Activated CD8-positive, alpha-beta memory T cell treated with anti-CD3 and anti-CD28 coated beads for 4 hours (primary cell): ENCODE data around the gene PLK3.
"Not testable (repeated sequence)": the region's sequence is repeated elsewhere in the genome, so short reads cannot be mapped to it uniquely, and the experiment has no call there.

ENCODE experiments used
- DNase-seq, 2 donors: peaks; one replicate each; pipeline ENCODE4 v3.0.0-alpha.2; 2020; ENCODE audit warnings: low read depth in 2 of 2

PLK3 gene

DNA sequence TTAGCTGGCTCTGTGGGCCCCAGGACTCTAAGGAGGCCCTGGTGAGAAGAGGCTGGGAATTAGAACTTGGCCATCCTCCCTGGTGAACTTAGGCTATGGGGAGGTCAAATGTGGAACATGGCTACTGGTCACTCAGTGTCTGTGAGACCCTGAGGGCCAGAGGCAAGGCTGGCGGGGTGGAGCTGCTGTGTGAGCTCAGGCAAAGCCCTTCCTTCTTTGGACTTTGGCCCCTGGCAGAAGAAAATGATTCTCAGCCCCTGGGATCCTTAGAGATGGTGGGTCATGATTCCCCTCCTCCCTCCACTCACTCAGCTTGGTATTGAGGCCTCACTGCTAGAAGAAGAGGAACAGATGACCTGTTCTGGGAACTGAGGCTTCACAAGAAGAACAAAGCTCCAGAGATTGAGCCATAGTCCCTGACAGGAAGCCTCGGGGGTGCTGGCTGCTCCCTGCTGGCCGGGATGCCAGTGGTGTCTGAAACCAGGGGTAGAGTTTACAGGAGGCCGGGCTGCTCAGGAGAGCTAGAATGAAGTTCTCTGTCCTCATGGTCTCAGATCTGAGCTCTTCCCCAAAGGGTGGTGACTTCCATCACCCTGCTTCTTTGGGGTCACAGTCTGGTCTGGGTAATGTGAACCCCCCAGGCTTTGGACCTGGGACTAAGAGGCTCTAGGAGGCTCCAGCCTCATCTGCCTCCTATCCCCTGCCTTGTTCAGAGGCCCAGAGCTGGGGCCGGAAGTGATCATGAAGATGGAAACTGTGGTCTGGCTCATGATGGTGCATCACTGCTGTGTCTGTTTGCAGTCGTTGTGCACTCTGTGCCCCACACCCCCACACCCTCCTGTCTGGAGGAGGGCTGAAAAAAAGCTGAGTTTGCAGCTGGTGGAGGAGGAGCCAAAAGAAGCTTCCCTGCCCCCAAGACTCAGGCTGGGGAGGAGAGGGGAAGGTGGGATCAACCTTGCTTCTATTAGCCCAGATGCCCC lies 9.1 kb downstream of the PLK3 start:
- DNase-seq = peak; percentile 78 to 85

DNA sequence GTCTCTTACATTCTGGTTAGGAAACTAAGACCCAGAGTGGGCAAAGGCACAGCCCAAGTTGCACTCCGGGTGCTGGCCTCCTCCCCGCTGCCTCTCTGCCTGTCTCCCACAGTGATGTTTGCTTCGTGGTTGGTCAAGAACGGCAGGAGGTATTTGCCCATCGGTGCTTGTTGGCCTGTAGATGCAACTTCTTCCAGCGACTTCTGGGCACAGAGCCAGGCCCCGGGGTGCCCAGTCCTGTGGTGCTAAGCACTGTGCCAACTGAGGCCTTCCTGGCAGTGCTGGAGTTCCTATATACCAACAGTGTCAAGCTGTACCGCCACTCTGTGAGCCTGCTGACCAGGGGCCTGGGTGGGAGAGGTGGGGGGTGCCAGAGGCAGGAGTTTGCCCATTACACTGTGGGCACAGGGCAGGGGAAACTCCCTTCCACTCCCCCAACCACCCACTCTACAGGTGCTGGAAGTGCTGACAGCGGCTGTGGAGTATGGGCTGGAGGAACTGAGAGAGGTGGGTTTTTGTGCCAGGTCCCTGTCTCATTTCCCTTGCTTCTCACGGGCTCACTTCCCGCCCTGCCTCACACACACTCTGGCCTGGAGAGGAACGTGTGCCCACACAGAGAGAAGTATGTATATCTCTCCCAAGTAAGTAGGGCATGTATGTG lies 10.1 kb downstream of the PLK3 start:
- no peak for DNase-seq

DNA sequence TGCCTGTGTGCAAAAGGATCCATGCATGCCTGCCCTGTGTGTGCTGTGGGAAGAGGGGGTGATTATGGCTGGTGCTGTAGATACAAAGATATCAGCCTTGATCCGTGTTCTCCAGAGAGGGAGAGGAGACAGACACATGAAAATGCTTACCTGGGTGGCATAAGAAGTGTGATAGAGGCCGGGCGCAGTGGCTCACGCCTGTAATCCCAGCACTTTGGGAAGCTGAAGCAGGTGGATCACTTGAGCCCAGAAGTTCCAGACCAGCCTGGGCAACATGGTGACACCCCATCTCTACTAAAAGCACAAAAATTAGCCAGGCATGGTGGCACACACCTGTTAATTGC lies 10.6 kb downstream of the PLK3 start:
- not testable (repeated sequence) for DNase-seq

DNA sequence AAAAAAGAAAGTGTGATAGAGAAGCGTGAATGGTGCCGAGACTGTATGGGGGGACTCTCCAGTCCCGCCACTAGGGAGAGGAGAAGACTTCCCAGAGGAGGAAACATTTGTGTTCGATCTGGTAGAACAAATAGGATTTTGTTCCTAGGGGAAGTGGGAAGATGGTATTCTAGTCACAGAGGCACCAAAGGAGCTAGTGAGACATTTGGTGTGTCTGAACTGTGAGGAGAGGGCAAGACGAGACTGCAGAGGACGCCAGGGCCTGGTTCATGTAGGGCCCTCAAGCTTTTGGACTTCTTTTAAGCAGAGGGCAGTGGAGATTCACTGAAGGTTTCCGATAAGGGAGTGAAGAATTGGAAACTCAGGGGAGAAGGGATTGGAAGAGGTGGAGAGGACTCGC lies 11.1 kb downstream of the PLK3 start:
- no peak for DNase-seq

DNA sequence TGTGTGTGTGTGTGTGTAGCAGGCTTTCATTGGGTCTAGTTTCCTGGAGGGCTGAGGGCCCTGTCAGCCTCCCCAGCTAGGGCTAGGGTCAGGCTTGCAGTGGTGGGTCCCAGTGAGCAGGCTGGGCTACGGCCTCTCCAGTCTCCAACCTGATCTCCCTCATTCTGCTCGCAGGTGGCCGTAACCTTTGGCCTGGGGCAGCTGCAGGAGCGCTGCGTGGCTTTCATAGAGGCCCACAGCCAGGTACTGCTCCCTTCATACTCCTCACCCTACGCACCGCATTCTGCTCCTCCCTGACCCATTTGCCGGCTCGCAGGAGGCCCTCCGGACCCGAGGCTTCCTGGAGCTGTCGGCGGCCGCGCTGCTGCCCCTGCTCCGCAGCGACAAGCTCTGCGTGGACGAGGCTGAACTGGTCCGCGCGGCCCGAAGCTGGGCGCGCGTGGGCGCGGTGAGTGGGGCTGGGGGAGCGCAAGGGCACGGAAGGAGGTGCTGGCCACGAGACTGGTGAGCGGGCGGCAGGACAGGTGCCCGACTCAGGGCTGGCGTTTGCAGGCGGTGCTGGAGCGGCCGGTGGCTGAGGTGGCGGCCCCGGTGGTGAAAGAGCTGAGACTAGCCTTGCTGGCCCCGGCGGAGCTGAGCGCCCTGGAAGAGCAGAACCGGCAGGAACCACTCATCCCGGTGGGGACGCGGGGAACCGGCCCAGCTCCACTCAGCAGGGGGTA lies 12.8 kb downstream of the PLK3 start:
- no peak for DNase-seq

GRCh38 chr1:44815926-44816325 lies 15.7 kb downstream of the PLK3 start:
- not testable (repeated sequence) for DNase-seq

- DNase-seq = no peak
These were observed 17.1 kb downstream of the PLK3 start for GRCh38 chr1:44817307-44817706.

DNA sequence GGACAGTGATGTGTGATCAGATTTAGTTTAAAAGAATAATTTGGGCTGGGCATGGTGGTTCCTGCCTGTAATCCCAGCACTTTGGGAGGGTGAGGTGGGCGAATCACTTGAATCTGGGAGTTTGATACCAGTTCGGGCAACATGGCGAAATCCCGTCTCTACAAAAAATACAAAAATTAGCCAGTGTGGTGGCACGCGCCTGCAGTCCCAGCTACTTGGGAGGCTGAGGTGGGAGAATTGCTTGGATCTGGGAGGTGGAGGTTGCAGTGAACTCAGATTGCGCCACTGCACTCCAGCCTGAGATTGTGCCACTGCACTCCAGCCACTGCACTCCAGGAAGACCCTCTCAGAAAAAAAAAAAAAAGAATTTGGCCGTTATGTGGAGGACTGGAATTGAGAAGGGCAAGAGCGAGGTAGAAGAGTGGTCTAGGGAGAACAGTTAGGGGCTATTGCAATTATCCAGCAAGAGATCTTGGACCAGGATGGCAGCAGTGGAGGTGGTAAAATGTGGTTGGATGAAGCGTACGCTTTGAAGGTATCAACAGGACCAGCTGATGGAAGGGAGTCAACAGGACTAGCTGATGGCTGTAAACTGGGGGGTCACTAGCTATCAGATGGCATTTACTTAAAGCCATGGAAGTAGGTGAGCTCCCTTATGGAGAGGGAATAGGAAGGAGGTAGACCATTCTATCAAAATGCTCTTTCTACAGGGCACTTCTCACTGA lies 17.8 kb downstream of the PLK3 start:
- no peak for DNase-seq

DNA sequence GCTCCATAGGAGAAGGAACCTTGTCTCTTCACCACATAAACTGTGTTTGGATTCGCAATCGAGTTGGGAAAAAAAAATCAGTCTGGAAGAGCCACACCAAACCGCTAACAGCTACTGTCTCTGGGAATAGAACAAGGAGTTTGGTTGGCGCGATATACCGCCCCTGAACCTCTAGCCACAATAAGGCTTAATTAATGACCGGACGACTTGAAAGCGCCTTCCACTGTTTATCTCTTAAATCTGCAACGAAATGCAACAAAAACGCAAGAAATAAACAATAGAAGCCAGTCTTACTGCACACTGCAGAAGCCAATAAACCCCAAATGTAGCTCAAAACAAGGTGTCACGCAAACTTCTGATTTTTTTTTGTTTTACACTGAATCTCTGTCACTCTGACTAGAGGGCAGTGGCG lies 19.0 kb downstream of the PLK3 start:
- DNase-seq = no peak

- DNase-seq = peak in 1 of 2 donors; percentile 53
These were observed 19.6 kb downstream of the PLK3 start for GRCh38 chr1:44819608-44820327.

DNA sequence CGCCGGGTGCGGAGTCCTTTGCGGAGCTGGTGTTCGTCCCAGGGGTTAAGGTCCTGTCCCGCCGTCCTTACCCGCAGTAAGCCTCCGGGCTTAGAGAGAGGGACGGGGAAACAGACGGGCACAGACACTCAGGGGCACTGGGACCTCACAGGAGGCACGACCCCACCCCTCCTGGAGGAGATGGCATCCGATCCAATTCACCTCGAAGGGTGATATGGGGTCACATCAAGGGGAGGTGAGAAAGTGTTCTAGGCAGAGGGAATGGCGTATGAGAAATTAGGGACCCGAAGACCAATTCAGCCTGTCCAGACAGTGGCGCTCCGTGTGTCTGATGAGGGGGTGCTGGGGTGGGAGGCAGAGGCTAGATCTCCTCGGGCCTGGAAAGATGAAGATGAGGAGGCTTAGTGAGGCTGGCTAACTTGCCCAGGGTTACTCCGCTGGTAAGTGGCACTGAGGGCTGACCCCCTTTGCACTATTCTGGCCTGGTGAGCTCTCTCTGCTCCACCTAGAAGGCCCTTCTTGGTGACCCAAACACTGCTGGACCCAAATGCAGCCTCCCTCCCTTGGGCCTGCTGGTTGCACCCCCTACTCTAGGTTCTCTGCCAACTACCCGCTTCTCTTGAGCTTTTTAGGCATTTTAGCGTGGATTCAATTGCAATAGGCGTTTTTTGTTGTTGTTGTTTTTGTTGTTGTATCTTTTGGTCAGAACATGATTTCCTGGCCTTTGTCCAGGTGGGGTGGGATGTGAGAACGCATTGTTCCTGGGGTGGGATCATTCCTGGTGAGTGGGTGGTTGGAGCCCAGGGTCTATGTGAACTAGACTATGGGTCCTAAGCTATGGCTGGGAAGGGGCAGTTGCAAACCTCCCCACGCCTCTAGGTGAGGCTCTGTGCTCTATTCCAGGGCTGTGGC lies 20.4 kb downstream of the PLK3 start:
- DNase-seq = no peak

DNA sequence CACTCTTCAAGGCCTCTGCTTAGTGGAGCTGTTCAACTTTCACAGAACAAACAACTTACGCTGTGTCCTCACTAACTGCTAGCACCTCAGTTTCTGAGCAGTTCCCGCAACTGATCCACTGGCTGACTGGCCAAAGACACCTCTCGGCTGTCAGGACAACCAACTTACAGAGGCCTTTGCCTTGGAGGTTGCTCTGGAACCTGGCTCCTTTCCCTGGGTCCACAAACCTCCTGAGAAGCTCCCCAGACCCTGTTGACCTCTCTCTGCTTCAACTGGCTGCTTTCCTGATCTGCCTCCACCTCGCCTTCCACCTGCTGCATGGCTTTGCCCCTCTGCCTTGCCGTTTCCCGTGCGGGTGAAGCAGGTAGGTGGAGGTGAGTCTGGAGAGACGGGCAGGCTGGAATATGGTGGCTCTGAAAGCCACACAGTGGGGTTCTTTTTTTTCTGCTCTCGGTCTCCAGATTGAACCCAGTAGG lies 21.1 kb downstream of the PLK3 start:
- DNase-seq = no peak

- DNase-seq = no peak
These were observed 22.0 kb downstream of the PLK3 start for GRCh38 chr1:44822131-44822701.

DNA sequence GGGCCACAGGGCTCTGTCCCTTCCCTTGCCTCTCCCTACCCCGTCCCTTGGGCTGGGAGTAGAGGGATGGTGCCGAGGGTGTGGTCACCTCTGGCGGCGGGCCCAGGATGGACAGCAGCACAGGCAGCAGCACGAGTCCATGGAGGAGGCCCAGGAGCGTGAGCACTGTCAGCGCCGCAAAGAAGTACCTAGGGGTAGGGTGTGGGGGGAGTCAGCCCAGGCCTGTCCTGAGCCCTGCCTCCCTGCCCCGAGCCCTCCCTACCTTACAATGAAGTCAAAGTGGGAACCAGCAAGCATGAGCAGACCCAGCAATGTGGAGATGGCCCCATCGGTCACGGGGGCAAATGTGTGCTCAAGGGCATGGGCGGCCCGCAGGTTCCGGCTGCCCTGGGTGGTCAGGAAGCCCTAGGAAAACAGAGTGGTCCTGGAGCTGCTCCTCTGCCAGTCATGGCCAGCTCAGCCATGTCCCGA lies 22.8 kb downstream of the PLK3 start:
- DNase-seq = no peak

DNA sequence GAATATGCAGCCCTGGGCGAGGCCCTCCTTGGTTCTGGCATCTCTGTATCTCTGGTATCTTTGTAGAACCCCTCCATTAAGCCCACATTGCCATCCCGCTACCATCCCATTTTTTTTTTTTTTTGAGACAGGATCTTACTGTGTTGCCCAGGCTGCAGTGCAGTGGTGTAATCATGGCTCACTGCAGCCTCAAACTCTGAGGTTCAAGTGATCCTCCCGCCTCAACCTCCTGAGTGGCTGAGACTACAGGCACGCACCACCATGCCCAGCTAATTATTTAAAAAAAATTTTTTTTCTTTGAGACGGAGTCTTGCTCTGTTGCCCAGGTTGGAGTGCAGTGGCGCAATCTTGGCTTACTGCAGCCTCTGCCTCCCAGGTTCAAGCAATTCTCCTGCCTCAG lies 24.2 kb downstream of the PLK3 start:
- not testable (repeated sequence) for DNase-seq

DNA sequence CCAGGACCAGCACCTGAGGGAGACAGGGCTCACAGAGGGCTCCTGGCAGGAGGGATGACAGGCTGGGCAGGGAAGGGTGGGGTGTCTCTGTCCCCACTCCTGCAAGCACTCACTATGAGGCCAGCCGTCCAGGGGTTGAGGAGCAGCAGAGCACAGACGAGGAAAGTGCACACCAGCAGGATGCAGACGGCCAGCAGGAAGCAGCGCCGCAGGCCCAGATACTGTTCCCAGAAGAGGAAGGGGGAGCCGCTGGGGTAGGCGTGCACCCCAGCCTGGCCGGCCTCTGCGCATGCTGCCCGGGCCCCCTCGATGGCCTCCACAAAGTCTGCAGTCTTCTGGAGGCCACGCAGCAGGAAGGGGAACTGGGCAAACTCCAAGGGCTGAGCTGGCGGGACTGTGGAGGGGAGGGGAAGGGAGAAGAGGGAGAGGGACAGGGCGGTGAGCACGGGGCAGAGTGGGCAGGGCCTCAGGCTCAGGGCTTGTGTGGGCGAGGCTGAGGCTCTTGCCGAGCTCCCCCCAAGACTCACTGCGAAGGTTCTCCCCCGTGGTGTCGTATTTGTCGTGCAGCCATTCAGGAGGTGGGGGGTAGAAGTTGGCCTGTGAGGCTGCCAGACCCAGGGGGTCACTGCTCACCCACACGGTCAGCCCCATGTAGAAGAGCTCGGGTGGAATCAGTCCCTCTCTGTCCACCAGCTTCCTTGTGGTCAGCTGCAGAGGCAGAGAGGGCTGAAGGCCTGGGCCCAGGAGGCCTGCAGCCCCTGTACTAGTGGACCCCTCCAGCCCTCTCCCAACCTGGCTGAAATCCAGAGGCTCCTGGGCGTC lies 26.4 kb downstream of the PLK3 start:
- DNase-seq = no peak

DNA sequence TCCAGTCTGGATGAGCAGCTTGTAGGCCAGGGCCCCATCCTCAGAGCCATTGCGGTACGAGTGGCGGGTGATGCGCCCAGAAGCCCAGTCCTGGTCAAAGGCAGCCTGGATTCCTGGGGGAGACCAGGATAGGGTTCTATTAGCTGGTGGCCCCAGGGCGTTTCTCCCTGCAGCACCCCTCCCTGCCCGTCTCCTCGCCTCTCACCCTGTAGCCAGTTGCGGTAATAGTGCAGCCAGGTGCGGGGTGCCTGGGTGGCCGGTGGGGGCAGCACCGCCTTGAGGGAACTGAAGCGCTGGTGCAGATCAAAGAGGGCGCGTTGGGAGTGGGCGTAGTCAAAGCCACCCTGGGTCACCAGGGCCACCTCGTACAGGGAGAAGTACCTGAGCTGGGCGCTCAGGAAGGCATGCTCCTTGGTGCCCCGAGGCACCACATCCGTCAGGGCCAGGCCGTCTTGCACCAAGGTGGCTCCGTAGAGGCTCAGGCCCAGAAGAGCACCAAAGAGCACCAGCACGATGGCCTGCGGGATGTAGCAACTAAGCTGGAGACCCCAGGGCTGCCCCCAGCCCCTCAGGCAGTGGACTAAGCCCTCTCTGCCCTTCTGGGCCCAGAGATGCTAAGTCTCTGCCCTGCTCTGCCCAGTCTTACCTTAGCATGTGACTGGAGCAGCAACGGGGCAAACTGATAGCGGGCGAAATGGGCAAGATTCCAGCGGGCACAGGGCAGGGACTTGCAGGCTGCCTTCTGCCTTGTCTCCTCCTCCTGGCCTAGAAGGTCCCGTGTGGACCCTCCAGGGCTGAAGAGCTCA lies 27.2 kb downstream of the PLK3 start:
- no peak for DNase-seq
